NCI-H2171 (cell line): ENCODE data around the gene PRR9.

Experiments used
- DNase-seq: peaks from one replicate; lab custom pipeline; 2025; lab: John Stamatoyannopoulos, UW

PRR9 gene

GRCh38 chr1:153229076-153229829 is 11.9 kb downstream of the PRR9 start:
- peak; percentile 5 for DNase-seq

- DNase-seq: no peak
These were observed 14.0 kb downstream of the PRR9 start for GRCh38 chr1:153231363-153231762.

- no peak for DNase-seq
These were observed 14.4 kb downstream of the PRR9 start for GRCh38 chr1:153231785-153232184.

- DNase-seq: no peak
These were observed 15.2 kb downstream of the PRR9 start for GRCh38 chr1:153232553-153232952.

GRCh38 chr1:153233448-153233847 is 16.1 kb downstream of the PRR9 start:
- no peak for DNase-seq

GRCh38 chr1:153238527-153238926 is 21.1 kb downstream of the PRR9 start:
- DNase-seq: no peak

GRCh38 chr1:153242160-153242559 is 24.8 kb downstream of the PRR9 start:
- no peak for DNase-seq

- DNase-seq: no peak
These were observed 28.1 kb downstream of the PRR9 start for GRCh38 chr1:153245466-153245865.

GRCh38 chr1:153246018-153246417 is 28.6 kb downstream of the PRR9 start:
- DNase-seq: no peak

GRCh38 chr1:153246825-153247224 is 29.4 kb downstream of the PRR9 start:
- no peak for DNase-seq

GRCh38 chr1:153248176-153248879 is 30.9 kb downstream of the PRR9 start:
- no peak for DNase-seq

- DNase-seq: no peak
These were observed 32.8 kb downstream of the PRR9 start for GRCh38 chr1:153250166-153250565.

- DNase-seq: no peak
These were observed 33.7 kb downstream of the PRR9 start for GRCh38 chr1:153251087-153251486.

- DNase-seq: no peak
These were observed 34.2 kb downstream of the PRR9 start for GRCh38 chr1:153251562-153251961.

GRCh38 chr1:153251988-153252387 is 34.6 kb downstream of the PRR9 start:
- DNase-seq: no peak

GRCh38 chr1:153253076-153253475 is 35.7 kb downstream of the PRR9 start:
- DNase-seq: no peak

GRCh38 chr1:153253693-153254092 is 36.3 kb downstream of the PRR9 start:
- no peak for DNase-seq

GRCh38 chr1:153259387-153259786 is 42.0 kb downstream of the PRR9 start, which contains the start of gene LORICRIN:
LORICRIN (plus strand) TSS chr1:153259687; CDS start chr1:153260950, 1,263 bp downstream.
- DNase-seq: no peak

GRCh38 chr1:153260585-153261280 is 43.3 kb downstream of the PRR9 start:
- DNase-seq: no peak

GRCh38 chr1:153261281-153262069 is 44.1 kb downstream of the PRR9 start:
- DNase-seq: no peak

GRCh38 chr1:153262070-153262366 is 44.6 kb downstream of the PRR9 start:
- no peak for DNase-seq

- DNase-seq: no peak
These were observed 45.2 kb downstream of the PRR9 start for GRCh38 chr1:153262462-153263157.
